ENCODE data around the gene DEFB110.

The DEFB110 gene

GRCh38 chr6:50021894-50022293 lies at the start of gene DEFB110:
TSS of gene DEFB110 (minus strand) at chr6:50021994. CDS start at chr6:50021935, 59 bp downstream.
- no peak for DNase-seq

DNA sequence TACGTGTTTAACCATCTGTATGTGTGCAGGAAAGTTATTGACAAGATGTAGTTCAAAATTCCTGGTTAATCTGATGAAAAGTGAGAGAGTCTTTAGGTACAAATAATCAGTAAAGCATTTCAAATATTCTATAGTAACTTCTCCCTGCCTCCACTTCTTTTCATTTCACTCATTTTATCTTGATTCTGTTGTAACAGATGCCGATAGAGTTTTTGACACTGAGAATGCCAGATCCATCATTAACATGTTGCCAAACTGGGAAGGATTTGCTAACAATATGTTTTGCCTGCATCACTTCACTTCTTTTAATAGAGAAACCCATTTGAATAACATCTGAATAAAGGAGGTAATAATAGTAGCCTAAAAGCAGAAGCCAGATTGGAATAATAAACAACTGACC lies 48.3 kb upstream of the DEFB110 start:
- DNase-seq, result no peak

GRCh38 chr6:50062051-50062450 lies 40.3 kb upstream of the DEFB110 start:
- no peak for DNase-seq

DNA sequence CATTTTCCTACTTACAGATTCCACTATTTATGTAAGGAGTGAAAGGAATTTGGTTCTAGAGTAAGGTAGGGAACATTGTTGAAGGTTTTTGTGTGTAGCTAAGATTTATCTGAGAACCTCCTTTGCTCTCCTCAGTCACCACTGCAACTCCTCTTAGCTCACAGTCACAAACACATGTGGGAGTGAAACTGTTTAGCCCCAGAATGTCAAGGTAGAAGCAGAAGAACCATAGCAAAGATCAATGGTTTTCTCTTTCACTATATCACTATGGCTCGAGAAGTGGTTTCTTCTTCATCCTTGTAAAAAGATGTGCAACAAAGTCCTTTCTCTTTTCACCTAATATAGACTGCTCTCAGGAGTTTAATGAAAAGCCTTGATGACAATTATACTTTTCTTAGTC lies 34.4 kb upstream of the DEFB110 start:
- no peak for DNase-seq

DNA sequence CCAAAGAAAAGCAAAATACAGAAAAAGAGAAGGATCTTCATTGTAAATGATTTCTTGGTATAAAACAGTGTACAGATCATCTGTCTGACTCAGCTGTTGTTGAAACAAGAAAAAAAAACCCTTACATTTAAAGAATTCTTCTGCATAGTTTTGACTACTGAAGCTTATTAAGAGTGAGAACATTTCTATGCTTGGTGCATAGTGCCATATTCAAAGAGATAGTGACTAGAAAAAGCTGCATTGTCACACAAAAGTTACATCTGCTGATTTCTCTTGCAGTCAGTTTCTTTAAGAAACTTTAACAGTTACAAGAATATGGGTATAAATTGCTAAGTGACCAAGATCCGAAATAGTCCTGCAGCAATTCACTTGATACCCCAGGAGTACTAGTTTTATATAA lies 28.0 kb upstream of the DEFB110 start, which contains the start of gene DEFB112:
TSS of gene DEFB112 (minus strand) at position 101 of the 400 bp plus-strand sequence. CDS start at position 41, 60 bp downstream.
- no peak for DNase-seq

DNA sequence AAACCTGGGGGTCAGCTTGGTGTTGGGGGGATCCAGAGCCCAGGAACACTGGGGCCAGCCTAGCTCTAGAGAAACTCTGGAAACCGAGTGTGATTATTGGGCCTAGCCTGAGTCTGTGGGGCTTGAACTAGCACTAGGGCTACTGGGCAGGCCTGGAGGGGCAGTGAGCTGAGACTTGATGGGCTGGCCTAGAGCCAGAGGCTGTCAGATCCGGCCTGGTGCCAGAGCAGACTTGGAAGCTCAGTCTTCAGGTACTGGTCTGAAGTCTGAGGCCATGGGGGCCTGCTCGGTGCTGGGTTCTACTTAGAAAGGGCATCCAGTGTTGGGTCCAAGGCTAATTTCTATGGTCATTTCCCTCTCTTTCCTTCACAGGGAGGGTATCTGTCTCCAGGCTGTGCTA lies 25.2 kb upstream of the DEFB110 start:
- no peak for DNase-seq

- no peak for DNase-seq
These were observed 9.2 kb upstream of the DEFB110 start for GRCh38 chr6:50030777-50031562.

- DNase-seq, result no peak
These were observed 8.6 kb upstream of the DEFB110 start for GRCh38 chr6:50030350-50030749.

DNA sequence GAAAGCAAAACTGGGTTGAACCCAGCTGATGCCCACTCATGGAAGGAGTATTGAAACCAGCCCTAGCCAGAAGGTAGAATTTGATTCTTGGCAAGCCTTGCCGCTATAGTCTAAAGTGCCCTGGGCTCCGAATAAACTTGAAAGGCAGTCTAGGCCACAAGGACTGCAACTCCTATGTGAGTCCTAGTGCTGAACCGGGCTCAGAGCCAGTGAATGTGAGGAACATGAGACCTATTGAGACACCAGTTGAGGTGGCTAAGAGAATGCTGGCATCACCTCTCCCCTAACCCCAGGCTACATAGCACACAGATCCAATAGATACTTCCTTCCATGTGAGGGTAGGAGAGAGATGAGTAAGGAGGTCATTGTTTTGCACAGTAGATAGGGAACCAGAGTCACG lies 3.5 kb upstream of the DEFB110 start:
- no peak for DNase-seq

DNA sequence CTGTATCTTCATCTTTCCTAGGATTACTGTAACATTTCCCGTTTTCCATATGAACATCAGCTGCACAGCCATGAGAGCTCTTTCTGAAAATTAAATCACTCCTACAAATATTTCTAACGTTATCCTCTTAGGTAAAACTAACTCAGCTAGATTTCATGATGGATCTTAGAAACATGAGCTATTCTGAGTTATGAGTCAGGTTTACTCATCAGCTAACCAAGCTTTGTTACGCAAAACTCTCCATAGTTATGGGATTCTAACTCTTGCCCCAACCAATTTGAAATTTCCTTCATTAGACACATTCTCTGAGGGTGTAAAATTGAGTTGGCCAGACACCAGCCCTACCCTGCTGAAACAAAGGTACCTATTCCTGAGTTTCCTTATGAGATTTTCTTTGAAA lies 14.0 kb downstream of the DEFB110 start:
- no peak for DNase-seq

GRCh38 chr6:50003139-50003538 lies 18.7 kb downstream of the DEFB110 start:
- DNase-seq, result no peak

GRCh38 chr6:49995278-49995677 lies 26.5 kb downstream of the DEFB110 start:
- no peak for DNase-seq

GRCh38 chr6:49988900-49989299 lies 32.9 kb downstream of the DEFB110 start:
- DNase-seq, result no peak

DNA sequence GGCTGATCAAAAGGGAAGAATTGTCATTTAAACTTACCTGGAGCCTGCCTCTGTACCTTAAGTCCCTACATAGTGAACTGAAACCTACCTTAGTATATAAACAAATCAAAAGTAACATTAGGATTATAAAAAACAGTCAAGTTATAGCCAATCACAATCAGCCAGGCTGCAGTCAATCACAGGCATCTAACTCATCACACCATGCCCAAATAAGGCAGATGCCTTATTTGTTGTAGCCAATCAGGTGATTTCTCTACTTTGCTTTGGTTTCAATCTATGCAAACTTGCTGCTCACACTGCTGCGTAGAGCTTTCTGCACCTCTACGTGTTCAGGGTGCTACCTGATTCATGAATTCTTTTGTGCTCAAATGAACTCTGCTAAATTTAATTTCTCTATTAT lies 34.0 kb downstream of the DEFB110 start:
- DNase-seq, result no peak

DNA sequence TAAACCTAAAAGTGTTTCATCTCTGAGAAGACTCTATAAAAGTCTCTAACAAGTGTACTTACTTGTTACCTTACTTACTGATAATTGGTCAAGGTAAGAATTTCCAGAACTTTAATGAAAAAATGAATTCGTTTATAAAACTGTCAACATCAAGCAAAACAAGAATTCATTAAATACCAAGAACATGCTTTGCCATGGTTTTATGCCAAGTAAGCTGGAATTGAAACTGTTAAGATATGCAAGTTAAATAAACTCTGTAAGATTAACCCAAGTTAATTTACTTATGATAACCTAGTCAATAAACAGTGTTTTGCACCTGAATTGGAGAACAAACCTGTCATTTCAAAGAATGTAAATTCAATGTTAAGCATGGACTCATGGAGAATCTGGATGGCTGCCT lies 35.2 kb downstream of the DEFB110 start:
- DNase-seq, result no peak

- DNase-seq, result no peak
These were observed 39.7 kb downstream of the DEFB110 start for GRCh38 chr6:49982046-49982445.

GRCh38 chr6:49980898-49981297 lies 40.9 kb downstream of the DEFB110 start:
- DNase-seq, result no peak

DNA sequence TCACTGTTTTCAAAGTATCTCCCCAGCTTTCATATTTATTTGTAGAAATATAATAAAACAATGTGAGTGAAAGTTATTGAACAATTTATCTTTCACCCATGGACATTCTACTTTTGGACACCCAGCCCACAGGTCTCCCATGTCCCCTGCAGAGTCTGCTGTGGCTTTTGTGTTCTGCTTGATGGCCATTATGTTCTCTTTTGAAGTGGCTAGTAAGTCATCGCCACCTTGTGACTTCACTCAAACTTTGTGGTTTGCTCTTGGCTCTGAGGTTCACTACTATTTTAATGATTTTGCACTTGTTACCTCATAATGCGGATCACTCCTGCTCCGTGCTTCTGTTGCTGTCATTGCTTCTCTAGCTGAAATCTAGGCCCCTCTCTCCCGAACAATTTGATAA lies 42.2 kb downstream of the DEFB110 start:
- no peak for DNase-seq

- DNase-seq, result no peak
These were observed 43.2 kb downstream of the DEFB110 start for GRCh38 chr6:49978332-49979226.

DNA sequence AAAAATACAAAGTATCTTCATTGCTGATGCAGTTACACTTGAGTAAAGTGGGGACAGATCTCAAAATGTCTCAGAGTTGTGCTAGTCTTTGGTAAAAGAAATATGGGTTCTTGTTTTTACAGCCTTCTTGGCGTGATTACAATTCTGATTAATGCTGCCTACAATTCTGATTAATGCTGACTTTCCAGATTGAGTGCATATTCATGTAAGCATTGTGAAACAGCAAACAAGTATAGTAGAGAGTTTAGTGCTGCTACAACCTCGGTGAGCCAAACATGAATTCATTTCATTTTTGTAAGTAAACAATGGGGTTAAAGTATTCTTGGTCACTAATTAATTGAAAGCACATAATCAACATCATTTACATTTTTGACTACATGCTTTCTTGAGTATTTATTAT lies 52.2 kb downstream of the DEFB110 start, which contains the start of gene DEFB113:
TSS of gene DEFB113 (minus strand) at position 21 of the 400 bp plus-strand sequence. CDS start at position 21, 0 bp downstream.
- no peak for DNase-seq

All from DMS 273 treated with DMSO at 0.1 percent for 48 hours (cell line).